Dedifferentiated amniotic fluid mesenchymal stem cell (primary cell): ENCODE data around the gene GP5.

ENCODE experiments used
- DNase-seq: peaks from one replicate; pipeline ENCODE4 v3.0.0-alpha.2; 2016; ENCODE audit errors: extremely low spot score

The GP5 gene

DNA sequence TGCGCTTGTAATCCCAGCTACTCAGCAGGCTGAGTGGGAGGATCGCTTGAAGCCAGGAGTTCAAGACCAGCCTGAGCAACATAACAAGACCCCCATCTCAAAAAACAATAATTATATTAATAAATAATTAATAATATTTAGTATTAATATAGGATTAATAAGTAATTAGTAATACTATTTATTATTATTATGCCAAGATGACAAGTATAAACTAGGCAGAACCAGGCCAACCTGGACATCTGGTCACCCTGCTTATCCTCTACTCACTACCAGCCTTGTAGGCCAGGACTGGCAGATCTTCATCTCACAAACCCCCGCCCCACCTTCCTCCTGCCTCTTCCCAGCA, 48.4 kb downstream of the GP5 start:
- no peak for DNase-seq

DNA sequence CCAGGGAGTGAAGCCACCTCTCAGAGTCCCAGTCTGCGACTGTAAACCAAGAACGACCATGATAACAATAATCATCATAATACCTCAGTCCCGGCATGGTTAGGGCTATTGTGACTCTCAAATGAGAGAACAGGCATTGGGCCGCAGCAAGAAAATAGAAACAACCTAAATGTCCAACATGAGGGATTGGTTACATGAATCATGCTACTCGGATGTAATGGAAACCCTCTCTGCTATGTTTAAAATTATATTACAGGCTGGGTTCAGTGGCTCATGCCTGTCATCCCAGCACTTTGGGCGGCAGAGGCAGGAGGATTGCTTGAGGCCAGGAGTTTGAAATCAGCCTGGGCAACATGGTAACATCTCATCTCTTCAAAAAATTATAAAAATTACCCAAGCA, 50.7 kb downstream of the GP5 start:
- peak; percentile 28 for DNase-seq

DNA sequence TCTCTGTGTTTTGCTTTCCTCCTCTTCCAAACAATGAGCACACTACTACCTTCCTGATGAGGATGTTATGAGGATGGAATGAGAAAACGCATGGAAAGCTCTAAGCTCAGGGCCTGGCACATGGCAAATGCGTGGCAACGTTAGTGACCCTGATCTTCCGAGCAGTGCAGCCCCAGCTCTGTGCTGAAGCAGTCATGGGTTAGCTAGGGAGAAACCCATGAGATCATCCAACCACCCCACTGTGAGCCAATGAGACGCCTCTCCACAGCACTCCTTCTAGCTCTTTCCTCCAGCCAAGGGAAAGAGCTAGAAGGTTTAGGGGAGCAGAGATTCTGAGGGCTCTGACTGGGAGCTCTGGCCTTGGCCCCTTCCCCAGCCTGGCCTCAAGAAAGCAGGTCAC, 52.4 kb downstream of the GP5 start:
- no peak for DNase-seq

DNA sequence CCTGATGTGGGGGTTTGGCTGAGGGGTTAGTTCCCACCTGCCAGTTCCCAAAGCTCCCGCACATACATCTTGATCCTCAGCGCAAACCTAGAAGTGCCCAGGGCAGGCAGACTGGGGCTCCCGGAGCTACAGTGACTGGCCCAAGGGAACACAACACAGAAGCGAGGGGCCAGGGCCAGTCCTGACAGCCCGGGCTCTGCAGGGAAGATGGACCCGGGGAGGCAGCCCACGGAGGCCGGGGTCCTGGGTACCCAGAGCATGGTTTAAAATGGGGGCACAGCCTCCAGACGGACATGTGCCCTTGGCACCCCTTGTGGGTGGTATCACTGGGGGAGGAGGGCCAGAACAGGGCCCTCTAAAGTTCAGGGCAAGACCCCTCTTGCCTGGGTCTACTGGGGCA, 53.0 kb downstream of the GP5 start:
- DNase-seq, result no peak
